Stimulated activated CD8-positive, alpha-beta memory T cell treated with anti-CD3 and anti-CD28 coated beads, Interleukin-12 subunit alpha, Interleukin-12 subunit beta, amount 100 ng/mL, for 24 hours (primary cell): ENCODE results near the gene GRHPR.
A peak's percentile ranks its signal among the peaks of the same experiment; 100 is the strongest.
"Not testable (repeated sequence)": the region's sequence is repeated elsewhere in the genome, so short reads cannot be mapped to it uniquely, and the experiment has no call there.

Experiments used
- DNase-seq: peaks from one replicate; pipeline ENCODE4 v3.0.0-alpha.2; 2020; ENCODE audit errors: extremely low read depth

The GRHPR gene

GRCh38 chr9:37422289-37423104 lies at the start of gene GRHPR:
Gene GRHPR, plus strand, starts transcription at chr9:37422696. Its CDS starts 55 bp downstream, at chr9:37422751.
- DNase-seq = peak; percentile 79

GRCh38 chr9:37372839-37373238 lies 49.7 kb upstream of the GRHPR start:
- no peak for DNase-seq

GRCh38 chr9:37373621-37374020 lies 48.9 kb upstream of the GRHPR start:
- DNase-seq = no peak

- DNase-seq = no peak
Observed at GRCh38 chr9:37374892-37375291, 47.6 kb upstream of the GRHPR start.

- DNase-seq = no peak
Observed at GRCh38 chr9:37377688-37378612, 44.5 kb upstream of the GRHPR start.

GRCh38 chr9:37378613-37379004 lies 43.9 kb upstream of the GRHPR start:
- no peak for DNase-seq

GRCh38 chr9:37379835-37380234 lies 42.7 kb upstream of the GRHPR start:
- no peak for DNase-seq

GRCh38 chr9:37380570-37380969 lies 41.9 kb upstream of the GRHPR start:
- no peak for DNase-seq

GRCh38 chr9:37381094-37381741 lies 41.3 kb upstream of the GRHPR start:
- DNase-seq = no peak

- DNase-seq = no peak
Observed at GRCh38 chr9:37382161-37382981, 40.1 kb upstream of the GRHPR start.

GRCh38 chr9:37382982-37383357 lies 39.5 kb upstream of the GRHPR start:
- DNase-seq = no peak

GRCh38 chr9:37383393-37383792 lies 39.1 kb upstream of the GRHPR start:
- no peak for DNase-seq

GRCh38 chr9:37383876-37384746 lies 38.4 kb upstream of the GRHPR start:
- DNase-seq = no peak

- no peak for DNase-seq
Observed at GRCh38 chr9:37385286-37385685, 37.2 kb upstream of the GRHPR start.

GRCh38 chr9:37386988-37387387 lies 35.5 kb upstream of the GRHPR start:
- DNase-seq = no peak

GRCh38 chr9:37390759-37391158 lies 31.7 kb upstream of the GRHPR start:
- no peak for DNase-seq

- no peak for DNase-seq
Observed at GRCh38 chr9:37392272-37392671, 30.2 kb upstream of the GRHPR start.

GRCh38 chr9:37395229-37395628 lies 27.3 kb upstream of the GRHPR start:
- no peak for DNase-seq

- DNase-seq = no peak
Observed at GRCh38 chr9:37395663-37396062, 26.8 kb upstream of the GRHPR start.

GRCh38 chr9:37397948-37398347 lies 24.5 kb upstream of the GRHPR start:
- not testable (repeated sequence) for DNase-seq
